WTC11 (cell line): Measurements from ENCODE around the gene ARHGAP26.

Experiments used
- ATF2 ChIP-seq: sonication (generic); formaldehyde crosslinking; IDR thresholded peaks from 2 replicates; pipeline ENCODE4 v1.8.1; 2022; ENCODE audit warnings: low read depth, missing genetic modification reagents, borderline replicate concordance
- CTCF ChIP-seq: fragments of 200-600 bp; IDR thresholded peaks from 2 replicates; pipeline ENCODE4 v1.8.0; 2022; ENCODE audit warnings: antibody characterized with exemption
- FOXK1 ChIP-seq: sonication (generic); formaldehyde crosslinking; IDR thresholded peaks from 2 replicates; pipeline ENCODE4 v1.8.0; 2022; ENCODE audit warnings: mild to moderate bottlenecking, moderate library complexity, missing genetic modification reagents
- NFYB ChIP-seq: sonication (generic); formaldehyde crosslinking; conservative IDR thresholded peaks from 2 replicates; pipeline ENCODE4 v1.8.0; 2022; ENCODE audit warnings: low read depth, missing genetic modification reagents
- NR2C2 ChIP-seq: sonication (generic); formaldehyde crosslinking; IDR thresholded peaks from 2 replicates; pipeline ENCODE4 v1.8.0; 2022; ENCODE audit warnings: mild to moderate bottlenecking, missing genetic modification reagents
- PRDM15 ChIP-seq: sonication (generic); formaldehyde crosslinking; IDR thresholded peaks from 2 replicates; pipeline ENCODE4 v1.8.0; 2022; ENCODE audit warnings: missing genetic modification reagents
- TCF7 ChIP-seq: sonication (generic); formaldehyde crosslinking; IDR thresholded peaks from 2 replicates; pipeline ENCODE4 v1.8.0; 2022; ENCODE audit warnings: mild to moderate bottlenecking, low read depth, missing genetic modification reagents, moderate library complexity
- ZNF281 ChIP-seq: sonication (generic); formaldehyde crosslinking; IDR thresholded peaks from 2 replicates; pipeline ENCODE4 v1.8.0; 2023; ENCODE audit warnings: mild to moderate bottlenecking, missing genetic modification reagents
- ZNF671 ChIP-seq: fragments of 250-450 bp; sonication (Bioruptor Pico); IDR thresholded peaks from 2 replicates; pipeline ENCODE4 v1.8.0; 2021; ENCODE audit warnings: mild to moderate bottlenecking
- TF ChIP-seq, protein P1 (sequence below): sonication (generic); formaldehyde crosslinking; IDR thresholded peaks from 2 replicates; pipeline ENCODE4 v1.8.1; 2023; ENCODE audit warnings: mild to moderate bottlenecking, missing genetic modification reagents, borderline replicate concordance
- TF ChIP-seq, protein P2 (sequence below): sonication (generic); formaldehyde crosslinking; IDR thresholded peaks from 2 replicates; pipeline ENCODE4 v1.8.0; 2023; ENCODE audit warnings: missing genetic modification reagents, mild to moderate bottlenecking, borderline replicate concordance

- TF ChIP-seq CTCF = no peak
- no peak for TF ChIP-seq ZNF281 (CRISPR knock-in tag)
- TF ChIP-seq FOXK1 (CRISPR knock-in tag) = no peak
- TF ChIP-seq NFYB = no peak
- TF ChIP-seq ZNF671 (CRISPR knock-in tag) = no peak
- TF ChIP-seq NR2C2 (CRISPR knock-in tag) = no peak
- no peak for TF ChIP-seq PRDM15 (CRISPR knock-in tag)
- TF ChIP-seq, protein P1, sequence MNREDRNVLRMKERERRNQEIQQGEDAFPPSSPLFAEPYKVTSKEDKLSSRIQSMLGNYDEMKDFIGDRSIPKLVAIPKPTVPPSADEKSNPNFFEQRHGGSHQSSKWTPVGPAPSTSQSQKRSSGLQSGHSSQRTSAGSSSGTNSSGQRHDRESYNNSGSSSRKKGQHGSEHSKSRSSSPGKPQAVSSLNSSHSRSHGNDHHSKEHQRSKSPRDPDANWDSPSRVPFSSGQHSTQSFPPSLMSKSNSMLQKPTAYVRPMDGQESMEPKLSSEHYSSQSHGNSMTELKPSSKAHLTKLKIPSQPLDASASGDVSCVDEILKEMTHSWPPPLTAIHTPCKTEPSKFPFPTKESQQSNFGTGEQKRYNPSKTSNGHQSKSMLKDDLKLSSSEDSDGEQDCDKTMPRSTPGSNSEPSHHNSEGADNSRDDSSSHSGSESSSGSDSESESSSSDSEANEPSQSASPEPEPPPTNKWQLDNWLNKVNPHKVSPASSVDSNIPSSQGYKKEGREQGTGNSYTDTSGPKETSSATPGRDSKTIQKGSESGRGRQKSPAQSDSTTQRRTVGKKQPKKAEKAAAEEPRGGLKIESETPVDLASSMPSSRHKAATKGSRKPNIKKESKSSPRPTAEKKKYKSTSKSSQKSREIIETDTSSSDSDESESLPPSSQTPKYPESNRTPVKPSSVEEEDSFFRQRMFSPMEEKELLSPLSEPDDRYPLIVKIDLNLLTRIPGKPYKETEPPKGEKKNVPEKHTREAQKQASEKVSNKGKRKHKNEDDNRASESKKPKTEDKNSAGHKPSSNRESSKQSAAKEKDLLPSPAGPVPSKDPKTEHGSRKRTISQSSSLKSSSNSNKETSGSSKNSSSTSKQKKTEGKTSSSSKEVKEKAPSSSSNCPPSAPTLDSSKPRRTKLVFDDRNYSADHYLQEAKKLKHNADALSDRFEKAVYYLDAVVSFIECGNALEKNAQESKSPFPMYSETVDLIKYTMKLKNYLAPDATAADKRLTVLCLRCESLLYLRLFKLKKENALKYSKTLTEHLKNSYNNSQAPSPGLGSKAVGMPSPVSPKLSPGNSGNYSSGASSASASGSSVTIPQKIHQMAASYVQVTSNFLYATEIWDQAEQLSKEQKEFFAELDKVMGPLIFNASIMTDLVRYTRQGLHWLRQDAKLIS (CRISPR knock-in tag) = no peak
- TF ChIP-seq, protein P2, sequence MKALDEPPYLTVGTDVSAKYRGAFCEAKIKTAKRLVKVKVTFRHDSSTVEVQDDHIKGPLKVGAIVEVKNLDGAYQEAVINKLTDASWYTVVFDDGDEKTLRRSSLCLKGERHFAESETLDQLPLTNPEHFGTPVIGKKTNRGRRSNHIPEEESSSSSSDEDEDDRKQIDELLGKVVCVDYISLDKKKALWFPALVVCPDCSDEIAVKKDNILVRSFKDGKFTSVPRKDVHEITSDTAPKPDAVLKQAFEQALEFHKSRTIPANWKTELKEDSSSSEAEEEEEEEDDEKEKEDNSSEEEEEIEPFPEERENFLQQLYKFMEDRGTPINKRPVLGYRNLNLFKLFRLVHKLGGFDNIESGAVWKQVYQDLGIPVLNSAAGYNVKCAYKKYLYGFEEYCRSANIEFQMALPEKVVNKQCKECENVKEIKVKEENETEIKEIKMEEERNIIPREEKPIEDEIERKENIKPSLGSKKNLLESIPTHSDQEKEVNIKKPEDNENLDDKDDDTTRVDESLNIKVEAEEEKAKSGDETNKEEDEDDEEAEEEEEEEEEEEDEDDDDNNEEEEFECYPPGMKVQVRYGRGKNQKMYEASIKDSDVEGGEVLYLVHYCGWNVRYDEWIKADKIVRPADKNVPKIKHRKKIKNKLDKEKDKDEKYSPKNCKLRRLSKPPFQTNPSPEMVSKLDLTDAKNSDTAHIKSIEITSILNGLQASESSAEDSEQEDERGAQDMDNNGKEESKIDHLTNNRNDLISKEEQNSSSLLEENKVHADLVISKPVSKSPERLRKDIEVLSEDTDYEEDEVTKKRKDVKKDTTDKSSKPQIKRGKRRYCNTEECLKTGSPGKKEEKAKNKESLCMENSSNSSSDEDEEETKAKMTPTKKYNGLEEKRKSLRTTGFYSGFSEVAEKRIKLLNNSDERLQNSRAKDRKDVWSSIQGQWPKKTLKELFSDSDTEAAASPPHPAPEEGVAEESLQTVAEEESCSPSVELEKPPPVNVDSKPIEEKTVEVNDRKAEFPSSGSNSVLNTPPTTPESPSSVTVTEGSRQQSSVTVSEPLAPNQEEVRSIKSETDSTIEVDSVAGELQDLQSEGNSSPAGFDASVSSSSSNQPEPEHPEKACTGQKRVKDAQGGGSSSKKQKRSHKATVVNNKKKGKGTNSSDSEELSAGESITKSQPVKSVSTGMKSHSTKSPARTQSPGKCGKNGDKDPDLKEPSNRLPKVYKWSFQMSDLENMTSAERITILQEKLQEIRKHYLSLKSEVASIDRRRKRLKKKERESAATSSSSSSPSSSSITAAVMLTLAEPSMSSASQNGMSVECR = no peak
- TF ChIP-seq ATF2 (CRISPR knock-in tag) = no peak
- no peak for TF ChIP-seq TCF7 (CRISPR knock-in tag)
Measured at GRCh38 chr5:143198332-143198731, 428.2 kb downstream of the ARHGAP26 start.
